LNCaP clone FGC (cell line): Measurements from ENCODE around the gene RGS9.

Experiments
- DNase-seq: peaks from one replicate; pipeline ENCODE4 v3.0.0-alpha.2; 2011; ENCODE audit warnings: low read depth
- H3K4me3 ChIP-seq: 2 replicates; pipeline ENCODE4 v1.5.1; 2011; ENCODE audit warnings: mild to moderate bottlenecking, low read depth, low read length, control low read depth
- TF ChIP-seq, protein P1 (sequence below): IDR thresholded peaks from 2 replicates; pipeline ENCODE4 v1.5.1; 2012; ENCODE audit warnings: mild to moderate bottlenecking; ENCODE audit not compliant: control insufficient read depth, insufficient read depth; ENCODE audit errors: extremely low read depth

Gene RGS9

DNA sequence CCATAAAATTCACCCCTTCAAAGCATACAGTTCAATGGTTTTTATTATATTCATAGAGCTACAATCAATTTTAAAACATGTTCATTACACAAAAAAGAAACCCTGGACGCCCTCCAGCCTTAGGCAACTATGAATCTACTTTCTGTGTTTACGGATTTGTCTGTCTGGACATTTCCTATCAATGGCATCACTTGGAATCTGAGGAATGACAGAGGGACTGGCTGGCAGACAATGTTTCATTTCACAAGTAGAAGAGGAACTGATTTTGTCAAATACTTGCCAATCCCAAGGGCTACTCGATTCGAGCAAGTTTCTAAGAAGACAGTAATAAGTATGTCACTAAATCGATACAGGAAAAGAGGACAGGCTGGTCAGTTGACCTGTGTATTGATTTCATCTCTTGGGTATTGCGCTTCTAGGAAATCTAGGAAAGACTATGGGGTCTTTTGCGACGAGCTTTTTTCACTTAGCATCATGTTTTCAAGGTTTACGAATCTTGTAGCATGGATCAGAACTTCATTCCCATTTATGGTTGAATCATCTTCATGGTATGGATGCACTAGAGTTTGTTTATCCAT, 56.6 kb downstream of the RGS9 start:
- no peak overlapping the region for H3K4me3 ChIP-seq
- TF ChIP-seq, protein P1, sequence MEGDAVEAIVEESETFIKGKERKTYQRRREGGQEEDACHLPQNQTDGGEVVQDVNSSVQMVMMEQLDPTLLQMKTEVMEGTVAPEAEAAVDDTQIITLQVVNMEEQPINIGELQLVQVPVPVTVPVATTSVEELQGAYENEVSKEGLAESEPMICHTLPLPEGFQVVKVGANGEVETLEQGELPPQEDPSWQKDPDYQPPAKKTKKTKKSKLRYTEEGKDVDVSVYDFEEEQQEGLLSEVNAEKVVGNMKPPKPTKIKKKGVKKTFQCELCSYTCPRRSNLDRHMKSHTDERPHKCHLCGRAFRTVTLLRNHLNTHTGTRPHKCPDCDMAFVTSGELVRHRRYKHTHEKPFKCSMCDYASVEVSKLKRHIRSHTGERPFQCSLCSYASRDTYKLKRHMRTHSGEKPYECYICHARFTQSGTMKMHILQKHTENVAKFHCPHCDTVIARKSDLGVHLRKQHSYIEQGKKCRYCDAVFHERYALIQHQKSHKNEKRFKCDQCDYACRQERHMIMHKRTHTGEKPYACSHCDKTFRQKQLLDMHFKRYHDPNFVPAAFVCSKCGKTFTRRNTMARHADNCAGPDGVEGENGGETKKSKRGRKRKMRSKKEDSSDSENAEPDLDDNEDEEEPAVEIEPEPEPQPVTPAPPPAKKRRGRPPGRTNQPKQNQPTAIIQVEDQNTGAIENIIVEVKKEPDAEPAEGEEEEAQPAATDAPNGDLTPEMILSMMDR: no peak
- DNase-seq: no peak

DNA sequence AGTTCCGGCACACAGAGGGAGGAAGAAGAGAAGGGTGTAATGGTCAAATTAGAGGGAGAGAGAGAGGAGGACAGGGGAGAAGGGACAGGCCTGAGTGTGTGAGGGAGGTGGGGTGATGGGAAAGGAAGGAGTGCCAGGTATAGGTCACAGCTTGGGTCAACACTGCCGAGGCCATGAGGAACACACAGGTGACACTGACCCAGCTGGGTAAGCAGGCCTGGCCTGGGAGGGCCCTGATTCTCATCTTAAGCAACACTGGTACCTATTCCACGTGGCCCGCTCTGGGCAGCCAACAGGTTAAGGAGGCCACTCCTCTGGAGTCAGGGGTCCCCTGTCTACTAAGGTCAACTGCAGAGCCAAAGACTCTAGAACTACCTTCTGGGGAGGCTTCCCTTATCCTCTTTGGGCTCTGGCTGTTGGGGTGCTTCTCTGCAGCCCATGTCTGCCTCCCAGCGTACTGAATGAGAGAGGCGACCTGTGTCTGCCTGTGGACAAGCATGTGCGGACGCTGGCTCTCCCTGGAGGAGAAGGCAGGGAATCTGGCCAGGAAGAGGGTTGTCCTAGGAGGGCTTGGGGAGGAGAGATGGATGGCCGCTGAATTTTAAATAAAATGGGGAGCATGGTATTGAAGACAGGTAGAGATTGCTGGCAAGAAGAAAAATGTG, 57.6 kb downstream of the RGS9 start:
- TF ChIP-seq, protein P1: no peak
- H3K4me3 ChIP-seq: no peak overlapping the region

DNA sequence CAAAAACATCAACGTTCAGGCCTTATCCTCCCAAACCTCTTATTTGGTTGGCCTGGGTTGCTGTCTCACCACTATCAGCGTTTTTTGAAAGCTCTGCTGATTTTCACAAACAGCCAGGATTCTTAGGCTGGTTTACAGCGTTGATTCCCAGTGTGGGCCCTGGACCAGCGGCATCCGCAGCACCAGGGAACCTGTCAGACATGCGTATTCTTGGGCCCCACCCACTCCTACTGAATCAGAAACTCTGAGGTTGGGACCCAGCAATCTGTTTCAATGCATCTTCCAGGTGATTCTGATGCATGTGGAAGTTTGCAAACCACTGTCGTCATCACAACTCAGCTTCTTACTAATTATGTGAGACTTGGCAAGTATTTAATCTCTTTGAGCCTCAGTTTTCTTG, 58.5 kb downstream of the RGS9 start:
- TF ChIP-seq, protein P1: no peak
- no peak overlapping the region for H3K4me3 ChIP-seq
- no peak for DNase-seq

More for the DNA sequence above, 57.6 kb downstream of the RGS9 start:
- no peak for DNase-seq

DNA sequence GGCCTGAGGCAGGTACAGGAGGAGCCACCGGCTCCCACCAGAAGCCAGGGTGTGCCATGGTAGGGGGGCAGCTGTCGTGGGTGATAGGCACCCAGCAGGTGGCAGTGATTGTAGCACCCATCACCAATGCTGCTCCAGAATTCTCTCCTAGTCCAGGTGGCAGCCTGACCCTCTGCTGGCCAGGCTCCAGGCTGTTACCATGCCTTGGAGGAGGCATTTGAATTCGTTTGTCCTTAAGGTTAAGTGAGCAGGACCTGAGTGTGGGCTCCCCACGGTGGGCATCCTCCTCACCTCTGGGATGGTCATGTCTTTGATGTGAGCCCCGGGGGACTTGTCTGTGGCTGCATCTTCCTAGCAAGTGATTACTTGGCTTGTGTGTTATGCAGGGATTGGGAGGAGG, 59.4 kb downstream of the RGS9 start:
- no peak for DNase-seq
- no peak overlapping the region for H3K4me3 ChIP-seq
- TF ChIP-seq, protein P1: no peak

DNA sequence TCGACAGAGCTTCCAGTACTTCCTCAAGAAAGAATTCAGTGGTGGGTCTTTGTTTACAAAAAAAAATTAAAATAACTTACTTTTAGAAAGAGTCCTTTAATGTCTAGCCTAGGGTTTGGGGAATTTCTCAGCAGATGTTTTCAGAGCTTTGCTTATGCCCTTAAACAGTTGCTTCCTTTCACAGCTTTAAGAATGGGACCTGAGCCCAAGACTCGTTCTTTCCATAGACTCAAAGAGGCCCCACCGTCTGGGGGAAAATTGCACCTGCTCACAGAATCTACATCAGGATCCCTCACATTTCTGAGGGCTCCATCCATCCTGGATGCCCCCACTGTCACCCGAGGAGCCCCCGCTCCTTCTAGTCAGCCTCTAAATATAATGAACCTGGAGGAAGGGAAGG, 60.0 kb downstream of the RGS9 start:
- no peak overlapping the region for H3K4me3 ChIP-seq
- no peak for DNase-seq
- TF ChIP-seq, protein P1: no peak

DNA sequence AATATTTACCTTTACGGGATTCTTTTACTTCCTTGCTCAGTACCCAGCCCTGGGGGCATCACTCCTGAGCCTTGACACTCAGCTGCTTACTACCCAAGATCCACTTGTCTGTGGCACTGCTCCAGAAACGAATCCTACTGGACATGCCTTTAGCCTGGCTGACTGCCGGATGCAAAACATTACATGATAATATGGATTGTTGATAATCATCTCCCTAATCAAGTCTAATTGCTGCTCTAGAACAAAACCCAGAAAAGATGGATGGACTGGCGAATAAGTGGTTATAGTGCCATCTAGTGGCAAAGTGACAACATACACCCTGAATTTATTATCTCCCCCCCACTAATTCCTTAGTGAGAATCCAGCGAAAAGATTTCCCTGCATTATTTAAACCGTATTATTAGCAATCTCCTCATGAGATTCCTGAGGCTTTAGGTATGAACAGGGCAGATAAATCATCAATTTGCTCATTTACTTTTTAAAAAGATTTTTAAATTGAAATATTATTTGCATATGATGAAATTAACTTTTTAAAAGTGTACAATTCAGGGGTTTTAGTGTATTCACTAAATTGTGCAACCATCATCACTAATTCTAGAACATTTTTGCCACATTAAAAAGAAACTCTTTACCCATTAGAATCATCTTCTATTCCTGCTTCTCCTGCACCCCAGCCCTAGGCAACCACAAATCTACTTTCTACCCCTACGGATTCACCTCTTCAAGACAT, 61.6 kb downstream of the RGS9 start:
- peak; percentile 23 for DNase-seq
- TF ChIP-seq, protein P1: peak; percentile 83
- no peak overlapping the region for H3K4me3 ChIP-seq

DNA sequence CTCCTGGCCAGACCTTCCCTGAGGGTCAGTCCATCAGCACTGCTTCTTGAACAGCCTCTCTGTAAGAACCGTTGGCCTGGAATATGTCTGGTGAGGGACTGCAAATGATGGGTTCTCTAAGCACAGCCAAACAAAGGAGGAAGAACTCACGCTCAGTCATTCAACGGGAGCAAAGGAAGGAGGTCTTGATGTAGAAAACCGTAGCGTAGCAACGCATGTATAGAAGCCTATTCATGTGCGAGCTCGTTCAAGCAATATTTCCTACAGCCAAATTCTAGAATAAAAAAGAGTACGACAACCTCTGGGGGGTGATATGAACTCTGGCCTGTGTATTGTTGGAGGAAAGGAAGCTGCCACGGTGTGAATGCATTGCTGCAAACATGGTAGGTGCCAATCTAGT, 64.2 kb downstream of the RGS9 start:
- H3K4me3 ChIP-seq: no peak overlapping the region
- no peak for DNase-seq
- TF ChIP-seq, protein P1: no peak
